ENCODE results near the gene GPR89B.
"Not testable (repeated sequence)": the region's sequence is repeated elsewhere in the genome, so short reads cannot be mapped to it uniquely, and the experiment has no call there.

The GPR89B gene

DNA sequence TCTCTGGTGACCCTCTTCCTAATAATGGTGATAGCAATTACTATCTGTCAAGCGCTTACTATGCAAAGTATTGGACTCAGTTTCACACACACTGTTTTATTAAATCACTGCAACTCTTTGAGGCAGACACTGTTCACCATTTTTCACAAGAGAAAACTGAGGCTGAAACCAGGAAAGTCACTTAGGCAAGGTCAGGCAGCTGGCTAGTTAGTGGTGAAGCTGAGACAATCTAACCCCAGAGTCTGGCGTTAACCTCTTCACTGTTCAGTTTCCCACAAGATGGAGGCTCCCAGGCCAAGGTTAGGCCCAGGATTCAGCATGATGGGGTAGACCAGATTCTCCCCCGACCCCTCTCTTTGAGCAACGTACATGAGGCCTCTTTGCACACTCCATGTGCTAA lies 30.4 kb upstream of the GPR89B start:
- no peak for DNase-seq
- H3K9me3 ChIP-seq (ENCODE audit: control insufficient read depth, low read length), result no peaks in the 10 kb centered on the region
- H3K27me3 ChIP-seq (replicated peaks; ENCODE audit: control insufficient read depth, insufficient read depth, low read length, poor library complexity, severe bottlenecking), result no peaks in the 10 kb centered on the region
- no peaks in the 10 kb centered on the region for H3K36me3 ChIP-seq (ENCODE audit: control insufficient read depth, insufficient read depth, low read length)
- no peak overlapping the region for H3K27ac ChIP-seq (ENCODE audit: insufficient read depth, low read length, poor library complexity, severe bottlenecking)
- H3K4me3 ChIP-seq (ENCODE audit: insufficient read depth, low read depth, low read length, poor library complexity, severe bottlenecking), result no peak overlapping the region
- no peaks in the 10 kb centered on the region for H3K4me1 ChIP-seq (ENCODE audit: control insufficient read depth, insufficient read depth, low read length, poor library complexity, severe bottlenecking)

DNA sequence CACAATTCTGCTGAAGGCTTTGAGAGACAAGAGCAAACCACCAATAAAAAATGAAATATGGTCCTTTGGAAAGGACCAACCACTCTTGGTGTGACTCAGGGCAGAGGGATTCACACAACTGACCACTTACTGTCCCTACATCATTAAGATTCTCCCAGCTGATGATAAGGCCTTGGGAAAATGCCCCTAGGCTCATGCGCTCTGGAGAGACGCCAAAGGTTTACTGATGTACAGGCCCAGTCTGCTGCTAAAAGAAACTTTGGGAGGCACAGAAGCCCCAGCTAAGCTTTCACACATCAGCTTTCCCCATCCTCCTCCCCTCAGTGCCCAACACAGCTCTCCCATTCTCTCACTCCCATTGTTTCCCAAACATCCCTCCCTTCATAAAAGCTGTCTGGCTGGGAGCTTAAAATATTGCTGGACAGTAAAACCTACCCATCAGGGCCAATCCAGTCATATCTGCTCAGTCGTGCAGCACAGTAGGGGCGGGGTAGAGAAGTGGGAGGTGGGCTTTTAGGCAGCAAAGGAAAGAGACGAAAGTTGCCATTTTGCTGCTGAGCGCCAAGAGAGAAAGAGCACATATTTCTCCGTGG lies 25.9 kb upstream of the GPR89B start, which contains the start of gene GJA8:
Gene GJA8 (plus strand): TSS at position 543 of the 593 bp plus-strand sequence. CDS start 5,161 bp downstream, outside the sequence.
- H3K4me1 ChIP-seq (ENCODE audit: control insufficient read depth, insufficient read depth, low read length, poor library complexity, severe bottlenecking), result no peaks in the 10 kb centered on the region
- H3K36me3 ChIP-seq (ENCODE audit: control insufficient read depth, insufficient read depth, low read length), result no peaks in the 10 kb centered on the region
- H3K4me3 ChIP-seq (ENCODE audit: insufficient read depth, low read depth, low read length, poor library complexity, severe bottlenecking), result no peak within 1 kb of the TSS
- no peaks in the 10 kb centered on the region for H3K27me3 ChIP-seq (replicated peaks; ENCODE audit: control insufficient read depth, insufficient read depth, low read length, poor library complexity, severe bottlenecking)
- no peak for DNase-seq
- H3K9me3 ChIP-seq (ENCODE audit: control insufficient read depth, low read length), result no peaks in the 10 kb centered on the region
- H3K27ac ChIP-seq (ENCODE audit: insufficient read depth, low read length, poor library complexity, severe bottlenecking), result no peak within 1 kb of the TSS

DNA sequence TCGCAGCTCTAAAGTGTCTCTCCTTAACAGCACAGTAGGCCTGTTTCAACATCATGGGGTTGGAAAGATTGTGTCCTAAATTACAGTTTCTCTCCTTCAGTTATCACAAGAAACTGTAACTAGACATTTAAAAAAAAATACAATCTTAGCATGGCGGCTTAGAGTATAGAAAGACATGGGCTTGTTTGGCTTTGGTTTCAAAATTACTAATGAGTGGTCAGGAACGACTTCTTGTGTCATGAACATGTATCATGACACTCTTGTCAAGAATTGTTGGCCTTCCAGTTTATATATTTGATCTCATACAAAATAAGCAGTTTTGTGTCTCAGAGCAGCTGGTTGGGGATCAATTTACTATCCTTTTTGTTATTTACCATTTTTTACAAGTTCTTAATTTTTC lies 23.5 kb upstream of the GPR89B start:
- H3K4me1 ChIP-seq (ENCODE audit: control insufficient read depth, insufficient read depth, low read length, poor library complexity, severe bottlenecking), result no peaks in the 10 kb centered on the region
- H3K36me3 ChIP-seq (ENCODE audit: control insufficient read depth, insufficient read depth, low read length), result no peaks in the 10 kb centered on the region
- H3K9me3 ChIP-seq (ENCODE audit: control insufficient read depth, low read length), result no peaks in the 10 kb centered on the region
- H3K4me3 ChIP-seq (ENCODE audit: insufficient read depth, low read depth, low read length, poor library complexity, severe bottlenecking), result no peak overlapping the region
- no peak for DNase-seq
- H3K27ac ChIP-seq (ENCODE audit: insufficient read depth, low read length, poor library complexity, severe bottlenecking), result no peak overlapping the region
- no peaks in the 10 kb centered on the region for H3K27me3 ChIP-seq (replicated peaks; ENCODE audit: control insufficient read depth, insufficient read depth, low read length, poor library complexity, severe bottlenecking)

DNA sequence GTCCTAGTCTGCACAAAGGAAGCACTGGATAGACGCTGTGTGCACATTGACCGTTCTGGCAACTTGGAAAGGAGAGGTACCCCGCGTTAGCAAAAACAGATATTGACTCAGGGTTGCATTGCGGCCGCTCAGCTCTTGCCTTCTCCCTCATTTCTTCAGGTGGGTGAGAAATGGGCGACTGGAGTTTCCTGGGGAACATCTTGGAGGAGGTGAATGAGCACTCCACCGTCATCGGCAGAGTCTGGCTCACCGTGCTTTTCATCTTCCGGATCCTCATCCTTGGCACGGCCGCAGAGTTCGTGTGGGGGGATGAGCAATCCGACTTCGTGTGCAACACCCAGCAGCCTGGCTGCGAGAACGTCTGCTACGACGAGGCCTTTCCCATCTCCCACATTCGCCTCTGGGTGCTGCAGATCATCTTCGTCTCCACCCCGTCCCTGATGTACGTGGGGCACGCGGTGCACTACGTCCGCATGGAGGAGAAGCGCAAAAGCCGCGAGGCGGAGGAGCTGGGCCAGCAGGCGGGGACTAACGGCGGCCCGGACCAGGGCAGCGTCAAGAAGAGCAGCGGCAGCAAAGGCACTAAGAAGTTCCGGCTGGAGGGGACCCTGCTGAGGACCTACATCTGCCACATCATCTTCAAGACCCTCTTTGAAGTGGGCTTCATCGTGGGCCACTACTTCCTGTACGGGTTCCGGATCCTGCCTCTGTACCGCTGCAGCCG lies 20.3 kb upstream of the GPR89B start:
- Histone ChIP-seq H3K36me3 (ENCODE audit: control insufficient read depth, insufficient read depth, low read length) (no peaks in the 10 kb centered on the region), H3K4me3 (ENCODE audit: insufficient read depth, low read depth, low read length, poor library complexity, severe bottlenecking) (no peak overlapping the region), H3K4me1 (ENCODE audit: control insufficient read depth, insufficient read depth, low read length, poor library complexity, severe bottlenecking) (no peaks in the 10 kb centered on the region), H3K9me3 (ENCODE audit: control insufficient read depth, low read length) (no peaks in the 10 kb centered on the region), H3K27ac (ENCODE audit: insufficient read depth, low read length, poor library complexity, severe bottlenecking) (no peak overlapping the region), H3K27me3 (replicated peaks; ENCODE audit: control insufficient read depth, insufficient read depth, low read length, poor library complexity, severe bottlenecking) (no peaks in the 10 kb centered on the region)
- no peak for DNase-seq

DNA sequence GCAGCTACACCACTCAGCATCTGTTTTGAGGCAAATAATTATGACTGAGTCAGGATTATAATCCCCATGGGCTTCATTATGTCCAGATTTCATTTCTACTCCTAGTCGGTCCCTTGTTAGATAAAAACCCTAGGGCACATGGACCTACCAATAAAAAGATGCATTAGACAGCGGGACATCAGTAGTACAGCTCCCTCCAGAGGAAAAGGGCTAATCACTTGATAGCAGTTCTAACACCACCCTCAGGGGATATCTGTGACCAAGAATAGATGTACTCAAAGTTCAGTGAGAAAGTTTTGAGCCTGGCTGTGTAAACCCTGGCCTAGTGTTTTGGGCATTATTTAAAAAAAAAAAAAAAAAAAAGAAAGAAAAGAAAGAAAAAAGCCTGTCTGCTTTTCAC lies 15.7 kb upstream of the GPR89B start:
- H3K27me3 ChIP-seq (replicated peaks; ENCODE audit: control insufficient read depth, insufficient read depth, low read length, poor library complexity, severe bottlenecking), result peaks cover 3% of the 10 kb centered on the region
- no peak overlapping the region for H3K4me3 ChIP-seq (ENCODE audit: insufficient read depth, low read depth, low read length, poor library complexity, severe bottlenecking)
- H3K9me3 ChIP-seq (ENCODE audit: control insufficient read depth, low read length), result no peaks in the 10 kb centered on the region
- no peak for DNase-seq
- H3K27ac ChIP-seq (ENCODE audit: insufficient read depth, low read length, poor library complexity, severe bottlenecking), result no peak overlapping the region
- no peaks in the 10 kb centered on the region for H3K36me3 ChIP-seq (ENCODE audit: control insufficient read depth, insufficient read depth, low read length)
- no peaks in the 10 kb centered on the region for H3K4me1 ChIP-seq (ENCODE audit: control insufficient read depth, insufficient read depth, low read length, poor library complexity, severe bottlenecking)

DNA sequence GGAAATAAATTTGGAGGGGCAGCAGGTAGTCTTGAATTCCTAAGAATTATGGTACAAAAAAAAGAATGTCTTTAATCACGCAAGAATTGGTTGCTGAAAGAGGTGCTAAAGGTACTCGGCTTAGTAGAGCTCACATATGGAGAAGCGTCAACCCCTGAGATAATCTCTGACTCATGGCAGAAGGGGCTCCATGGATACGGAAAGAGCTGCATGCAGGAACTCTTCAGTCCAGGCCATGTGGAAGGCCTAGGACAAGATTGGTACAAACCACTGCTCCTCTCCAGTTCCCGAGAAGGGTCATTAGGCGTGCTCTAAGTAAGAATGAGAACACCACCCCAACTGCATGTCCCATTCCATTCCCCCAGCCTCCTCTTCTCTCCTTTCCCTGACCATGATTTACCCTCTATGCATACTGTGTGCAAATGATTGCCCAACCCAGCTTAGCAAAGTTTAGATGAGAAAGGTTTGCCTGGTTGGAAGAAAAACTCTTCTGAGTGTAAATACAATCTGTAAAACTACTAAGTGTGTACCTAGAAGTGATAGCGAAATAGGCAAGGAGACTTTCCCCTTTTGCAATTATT lies 14.8 kb upstream of the GPR89B start:
- H3K4me1 ChIP-seq (ENCODE audit: control insufficient read depth, insufficient read depth, low read length, poor library complexity, severe bottlenecking), result no peaks in the 10 kb centered on the region
- H3K9me3 ChIP-seq (ENCODE audit: control insufficient read depth, low read length), result no peaks in the 10 kb centered on the region
- H3K27ac ChIP-seq (ENCODE audit: insufficient read depth, low read length, poor library complexity, severe bottlenecking), result no peak overlapping the region
- H3K4me3 ChIP-seq (ENCODE audit: insufficient read depth, low read depth, low read length, poor library complexity, severe bottlenecking), result no peak overlapping the region
- no peak for DNase-seq
- no peaks in the 10 kb centered on the region for H3K36me3 ChIP-seq (ENCODE audit: control insufficient read depth, insufficient read depth, low read length)
- H3K27me3 ChIP-seq (replicated peaks; ENCODE audit: control insufficient read depth, insufficient read depth, low read length, poor library complexity, severe bottlenecking), result peaks cover 3% of the 10 kb centered on the region

DNA sequence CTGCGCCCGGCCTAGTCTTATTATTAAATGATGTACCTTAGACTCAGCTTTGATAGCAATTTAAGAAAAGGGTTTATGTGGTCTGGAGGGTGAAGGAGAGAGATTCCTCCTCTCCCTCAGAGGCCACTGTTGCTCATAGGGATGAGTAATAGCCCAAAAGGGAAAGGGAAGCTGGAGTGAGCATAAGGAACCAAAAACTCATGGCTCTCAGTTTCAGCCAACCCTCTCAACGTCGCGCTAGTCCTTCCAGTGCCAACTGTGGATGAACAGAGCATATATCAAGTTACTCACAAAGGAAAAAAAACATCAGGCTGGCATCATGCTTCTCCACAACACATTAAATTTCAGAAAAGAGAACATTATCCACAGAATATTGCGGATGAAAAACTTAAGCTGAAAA lies 8.3 kb upstream of the GPR89B start:
- no peak overlapping the region for H3K27ac ChIP-seq (ENCODE audit: insufficient read depth, low read length, poor library complexity, severe bottlenecking)
- no peaks in the 10 kb centered on the region for H3K9me3 ChIP-seq (ENCODE audit: control insufficient read depth, low read length)
- no peak overlapping the region for H3K4me3 ChIP-seq (ENCODE audit: insufficient read depth, low read depth, low read length, poor library complexity, severe bottlenecking)
- no peaks in the 10 kb centered on the region for H3K36me3 ChIP-seq (ENCODE audit: control insufficient read depth, insufficient read depth, low read length)
- no peak for DNase-seq
- peaks cover 3% of the 10 kb centered on the region for H3K27me3 ChIP-seq (replicated peaks; ENCODE audit: control insufficient read depth, insufficient read depth, low read length, poor library complexity, severe bottlenecking)
- no peaks in the 10 kb centered on the region for H3K4me1 ChIP-seq (ENCODE audit: control insufficient read depth, insufficient read depth, low read length, poor library complexity, severe bottlenecking)

DNA sequence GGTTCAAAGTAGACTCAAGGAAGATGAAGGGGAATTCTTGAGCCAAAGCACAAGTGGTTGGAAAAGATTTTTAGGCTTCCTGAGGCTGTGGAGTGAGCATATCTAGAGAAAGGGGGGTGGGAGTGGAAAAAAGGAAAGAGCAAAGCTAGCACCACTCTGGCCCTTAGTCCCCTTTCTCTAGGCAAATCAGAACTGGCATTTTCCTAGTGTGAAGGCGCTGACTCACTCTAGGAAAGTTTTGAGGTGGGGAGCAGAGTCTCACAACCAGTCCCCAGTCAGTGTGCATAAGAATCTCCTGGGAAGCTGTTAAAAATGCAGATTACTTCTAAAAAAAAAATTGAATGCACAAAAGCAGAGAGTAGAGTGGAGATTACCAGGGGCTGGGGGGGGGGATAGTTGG lies 3.4 kb upstream of the GPR89B start:
- H3K27me3 ChIP-seq (replicated peaks; ENCODE audit: control insufficient read depth, insufficient read depth, low read length, poor library complexity, severe bottlenecking), result no peaks in the 10 kb centered on the region
- no peaks in the 10 kb centered on the region for H3K4me1 ChIP-seq (ENCODE audit: control insufficient read depth, insufficient read depth, low read length, poor library complexity, severe bottlenecking)
- DNase-seq, result no peak
- no peak overlapping the region for H3K27ac ChIP-seq (ENCODE audit: insufficient read depth, low read length, poor library complexity, severe bottlenecking)
- no peak overlapping the region for H3K4me3 ChIP-seq (ENCODE audit: insufficient read depth, low read depth, low read length, poor library complexity, severe bottlenecking)
- H3K9me3 ChIP-seq (ENCODE audit: control insufficient read depth, low read length), result no peaks in the 10 kb centered on the region
- H3K36me3 ChIP-seq (ENCODE audit: control insufficient read depth, insufficient read depth, low read length), result no peaks in the 10 kb centered on the region

DNA sequence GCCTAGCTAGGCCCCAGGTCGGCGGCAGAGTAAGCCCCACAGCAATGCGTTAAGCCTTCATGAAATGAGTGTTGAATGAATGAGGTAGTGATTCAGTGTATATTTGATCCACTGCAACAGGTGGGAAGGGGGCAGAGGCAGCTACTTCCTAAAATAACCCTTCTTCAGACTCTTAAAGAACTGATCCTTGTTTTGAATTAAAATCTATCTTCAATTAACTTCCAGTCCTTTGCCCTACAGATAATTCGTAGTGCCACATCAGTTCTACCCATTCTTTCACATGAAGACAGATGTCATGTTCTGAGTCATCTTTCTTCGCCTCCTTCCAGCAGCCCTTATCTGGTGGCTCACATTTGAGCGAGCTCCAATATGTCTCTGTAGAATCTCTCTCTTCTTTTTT lies 1.0 kb upstream of the GPR89B start:
- not testable (repeated sequence) for H3K27me3 ChIP-seq (replicated peaks; ENCODE audit: control insufficient read depth, insufficient read depth, low read length, poor library complexity, severe bottlenecking); H3K4me1 ChIP-seq (ENCODE audit: control insufficient read depth, insufficient read depth, low read length, poor library complexity, severe bottlenecking); H3K4me3 ChIP-seq (ENCODE audit: insufficient read depth, low read depth, low read length, poor library complexity, severe bottlenecking); H3K9me3 ChIP-seq (ENCODE audit: control insufficient read depth, low read length); DNase-seq; H3K36me3 ChIP-seq (ENCODE audit: control insufficient read depth, insufficient read depth, low read length); H3K27ac ChIP-seq (ENCODE audit: insufficient read depth, low read length, poor library complexity, severe bottlenecking)

DNA sequence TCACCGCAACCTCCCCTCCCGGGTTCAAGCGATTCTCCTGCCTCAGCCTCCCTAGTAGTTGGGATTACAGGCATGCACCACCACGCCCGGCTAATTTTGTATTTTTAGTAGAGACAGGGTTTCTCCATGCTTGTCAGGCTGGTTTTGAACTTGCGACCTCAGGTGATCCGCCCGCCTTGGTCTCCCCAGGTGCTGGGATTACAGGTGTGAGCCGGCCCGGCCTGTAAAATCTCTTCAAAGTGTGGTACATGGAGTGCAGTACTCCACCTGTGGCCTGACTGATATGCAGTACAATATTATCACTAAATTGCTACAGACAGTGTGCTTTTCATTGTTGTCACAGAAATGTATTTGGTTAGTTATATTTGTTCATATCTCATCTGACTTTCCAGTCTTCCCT lies 531 bp upstream of the GPR89B start:
- not testable (repeated sequence) for H3K4me1 ChIP-seq (ENCODE audit: control insufficient read depth, insufficient read depth, low read length, poor library complexity, severe bottlenecking); H3K4me3 ChIP-seq (ENCODE audit: insufficient read depth, low read depth, low read length, poor library complexity, severe bottlenecking); DNase-seq; H3K27me3 ChIP-seq (replicated peaks; ENCODE audit: control insufficient read depth, insufficient read depth, low read length, poor library complexity, severe bottlenecking); H3K27ac ChIP-seq (ENCODE audit: insufficient read depth, low read length, poor library complexity, severe bottlenecking); H3K9me3 ChIP-seq (ENCODE audit: control insufficient read depth, low read length); H3K36me3 ChIP-seq (ENCODE audit: control insufficient read depth, insufficient read depth, low read length)

Data from effector memory CD4-positive, alpha-beta T cell (primary cell).